Loucy (cell line): ENCODE results near the gene SLITRK4.

Experiments
- H2AFZ ChIP-seq: fragments of 200-600 bp; sonication (generic); 2 replicates; pipeline ENCODE4 v1.6.0; 2016; ENCODE audit warnings: antibody characterized with exemption, mild to moderate bottlenecking, low read length, moderate library complexity
- H3F3A ChIP-seq: fragments of 200-600 bp; 2 replicates; pipeline ENCODE4 v1.6.0; 2016; ENCODE audit warnings: antibody characterized with exemption, low read depth, mild to moderate bottlenecking
- H3K27me3 ChIP-seq: fragments of 200-600 bp; sonication (generic); 2 replicates; pipeline ENCODE4 v1.6.1; 2014; ENCODE audit warnings: low read length, mild to moderate bottlenecking; ENCODE audit not compliant: insufficient read depth, poor library complexity, severe bottlenecking
- H3K36me3 ChIP-seq: fragments of 200-600 bp; sonication (generic); 2 replicates; pipeline ENCODE4 v1.6.1; 2016; ENCODE audit warnings: low read length; ENCODE audit not compliant: insufficient read depth
- H3K4me1 ChIP-seq: fragments of 200-600 bp; sonication (generic); 2 replicates; pipeline ENCODE4 v1.5.1; 2014; ENCODE audit warnings: low read length, mild to moderate bottlenecking; ENCODE audit not compliant: insufficient read depth, poor library complexity, severe bottlenecking
- H3K4me2 ChIP-seq: fragments of 200-600 bp; sonication (generic); 2 replicates; pipeline ENCODE4 v1.6.0; 2014; ENCODE audit warnings: antibody characterized with exemption, low read length, low read depth, mild to moderate bottlenecking; ENCODE audit not compliant: poor library complexity, severe bottlenecking
- H3K4me3 ChIP-seq: fragments of 200-600 bp; sonication (generic); 2 replicates; pipeline ENCODE4 v1.5.1; 2014; ENCODE audit warnings: low read length, mild to moderate bottlenecking, mixed read lengths; ENCODE audit not compliant: poor library complexity, severe bottlenecking
- H3K79me2 ChIP-seq: fragments of 200-600 bp; sonication (generic); 2 replicates; pipeline ENCODE4 v1.6.1; 2014; ENCODE audit warnings: low read length; ENCODE audit not compliant: insufficient read depth
- H3K9ac ChIP-seq: fragments of 200-600 bp; sonication (generic); 2 replicates; pipeline ENCODE4 v1.6.0; 2014; ENCODE audit warnings: mild to moderate bottlenecking, low read depth, low read length, moderate library complexity; ENCODE audit not compliant: poor library complexity, severe bottlenecking
- H3K9me2 ChIP-seq: fragments of 200-600 bp; sonication (generic); replicated peaks from 2 replicates; pipeline ENCODE4 v1.6.1; 2016; ENCODE audit warnings: low read depth, low read length, mixed read lengths
- H3K9me3 ChIP-seq: fragments of 200-600 bp; sonication (generic); 2 replicates; pipeline ENCODE4 v1.6.1; 2014; ENCODE audit warnings: mild to moderate bottlenecking, antibody characterized with exemption, low read length, low read depth; ENCODE audit not compliant: insufficient read depth
- H4K20me1 ChIP-seq: fragments of 200-600 bp; sonication (generic); 2 replicates; pipeline ENCODE4 v1.6.0; 2014; ENCODE audit warnings: antibody characterized with exemption, low read length, mild to moderate bottlenecking; ENCODE audit not compliant: insufficient read depth, poor library complexity, severe bottlenecking
- EZH2phosphoT487 ChIP-seq: fragments of 200-600 bp; IDR thresholded peaks from 2 replicates; pipeline ENCODE4 v1.6.1; 2018; ENCODE audit warnings: antibody characterized with exemption, mild to moderate bottlenecking, moderate library complexity, borderline replicate concordance
- TF ChIP-seq, protein P1 (sequence below): fragments of 200-600 bp; sonication (generic); conservative IDR thresholded peaks from 2 replicates; pipeline ENCODE4 v1.5.1; 2014; ENCODE audit warnings: mild to moderate bottlenecking, antibody characterized with exemption, low read length

The SLITRK4 gene

GRCh38 chrX:143635915-143636314 is at the start of gene SLITRK4:
Gene SLITRK4, minus strand, starts transcription at chrX:143636101. Its CDS starts 4,993 bp downstream, at chrX:143631108.
- Histone ChIP-seq H3K9ac (no peak within 1 kb of the TSS), H3K79me2 (no peaks in the 10 kb centered on the region), H3K27me3 (no peaks in the 10 kb centered on the region), H2AFZ (no peak within 1 kb of the TSS), H3K9me3 (no peaks in the 10 kb centered on the region), H3K4me1 (peaks cover 12% of the 10 kb centered on the region), H3F3A (no peaks in the 10 kb centered on the region), H3K36me3 (no peaks in the 10 kb centered on the region), H3K4me3 (no peak within 1 kb of the TSS), H3K4me2 (no peak within 1 kb of the TSS), H3K9me2 (no peaks in the 10 kb centered on the region), H4K20me1 (no peaks in the 10 kb centered on the region)
- TF ChIP-seq EZH2phosphoT487 = no peak
- TF ChIP-seq, protein P1, sequence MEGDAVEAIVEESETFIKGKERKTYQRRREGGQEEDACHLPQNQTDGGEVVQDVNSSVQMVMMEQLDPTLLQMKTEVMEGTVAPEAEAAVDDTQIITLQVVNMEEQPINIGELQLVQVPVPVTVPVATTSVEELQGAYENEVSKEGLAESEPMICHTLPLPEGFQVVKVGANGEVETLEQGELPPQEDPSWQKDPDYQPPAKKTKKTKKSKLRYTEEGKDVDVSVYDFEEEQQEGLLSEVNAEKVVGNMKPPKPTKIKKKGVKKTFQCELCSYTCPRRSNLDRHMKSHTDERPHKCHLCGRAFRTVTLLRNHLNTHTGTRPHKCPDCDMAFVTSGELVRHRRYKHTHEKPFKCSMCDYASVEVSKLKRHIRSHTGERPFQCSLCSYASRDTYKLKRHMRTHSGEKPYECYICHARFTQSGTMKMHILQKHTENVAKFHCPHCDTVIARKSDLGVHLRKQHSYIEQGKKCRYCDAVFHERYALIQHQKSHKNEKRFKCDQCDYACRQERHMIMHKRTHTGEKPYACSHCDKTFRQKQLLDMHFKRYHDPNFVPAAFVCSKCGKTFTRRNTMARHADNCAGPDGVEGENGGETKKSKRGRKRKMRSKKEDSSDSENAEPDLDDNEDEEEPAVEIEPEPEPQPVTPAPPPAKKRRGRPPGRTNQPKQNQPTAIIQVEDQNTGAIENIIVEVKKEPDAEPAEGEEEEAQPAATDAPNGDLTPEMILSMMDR = no peak

- no peaks in the 10 kb centered on the region for H3F3A ChIP-seq
These were observed 47.6 kb upstream of the SLITRK4 start for GRCh38 chrX:143683486-143683885.

GRCh38 chrX:143674926-143675325 is 39.0 kb upstream of the SLITRK4 start:
- TF ChIP-seq, protein P1 = no peak
- TF ChIP-seq EZH2phosphoT487 = no peak
- no peaks in the 10 kb centered on the region for H3K9me3 ChIP-seq
- H2AFZ ChIP-seq = no peak overlapping the region

More at GRCh38 chrX:143683486-143683885, 47.6 kb upstream of the SLITRK4 start:
- H3K36me3 ChIP-seq = no peaks in the 10 kb centered on the region
- H4K20me1 ChIP-seq = no peaks in the 10 kb centered on the region
- TF ChIP-seq, protein P1 = no peak
- TF ChIP-seq EZH2phosphoT487 = no peak
- H3K9me3 ChIP-seq = no peaks in the 10 kb centered on the region
- no peaks in the 10 kb centered on the region for H3K79me2 ChIP-seq
- no peaks in the 10 kb centered on the region for H3K9me2 ChIP-seq
- no peaks in the 10 kb centered on the region for H3K4me1 ChIP-seq
- H2AFZ ChIP-seq = no peak overlapping the region
- no peak overlapping the region for H3K4me2 ChIP-seq
- H3K9ac ChIP-seq = no peak overlapping the region
- no peaks in the 10 kb centered on the region for H3K27me3 ChIP-seq
- no peak overlapping the region for H3K4me3 ChIP-seq

More at GRCh38 chrX:143674926-143675325, 39.0 kb upstream of the SLITRK4 start:
- H3K79me2 ChIP-seq = no peaks in the 10 kb centered on the region
- no peaks in the 10 kb centered on the region for H3F3A ChIP-seq
- H3K36me3 ChIP-seq = no peaks in the 10 kb centered on the region
- H3K9me2 ChIP-seq = no peaks in the 10 kb centered on the region
- no peaks in the 10 kb centered on the region for H4K20me1 ChIP-seq
- no peaks in the 10 kb centered on the region for H3K27me3 ChIP-seq
- H3K4me2 ChIP-seq = no peak overlapping the region
- H3K4me1 ChIP-seq = no peaks in the 10 kb centered on the region
- no peak overlapping the region for H3K4me3 ChIP-seq
- H3K9ac ChIP-seq = no peak overlapping the region
